Measurements from ENCODE around the gene TTC16. TPM values are rescaled to one million over a fixed set of nuclear protein-coding genes. Genes with fewer than 3 reads are reported as not detected.

TTC16 gene
- total RNA-seq, 1 experiment from 2014 or later = not detected

GRCh38 chr9:127698985-127699670 is 16.8 kb upstream of the TTC16 start:
- Mint-ChIP-seq H3K36me3 (no peaks in the 10 kb centered on the region), H3K4me1 (0 out of 2 replicates have a peak, but pooled peaks cover 3% of the 10 kb centered on the region), H3K27me3 (ENCODE audit: low read depth) (peaks cover 4% of the 10 kb centered on the region), H3K4me3 (peak overlapping the region; percentile 74), H3K27ac (peak overlapping the region; percentile 92), H3K9me3 (no peaks in the 10 kb centered on the region)
- ATAC-seq (peak; percentile 99), DNase-seq (ENCODE audit: low spot score) (peak; percentile 95)
- ChIA-PET POLR2A (no interaction called here), CTCF (interaction anchor here (1.0 to 3.4 kb wide), 2 partner anchors 9 to 36 kb away, joined by 3 to 11 read pairs; partner anchors contain the start of gene TOR2A)
- TF ChIP-seq USF2 (CRISPR knock-in tag; IDR thresholded peaks at IDR 0.05) (peak; percentile 59), MXD4 (CRISPR knock-in tag; IDR thresholded peaks at IDR 0.05; ENCODE audit: borderline replicate concordance) (no peak), FOXK1 (CRISPR knock-in tag; IDR thresholded peaks at IDR 0.05) (peak; percentile 69; the same call in 1 of the 2 replicates), ZNF317 (CRISPR knock-in tag; IDR thresholded peaks at IDR 0.05; ENCODE audit: borderline replicate concordance, low read depth) (no peak), GTF2I (CRISPR knock-in tag; conservative IDR thresholded peaks at IDR 0.05) (no peak), GRHL2 (CRISPR knock-in tag; IDR thresholded peaks at IDR 0.05; ENCODE audit: insufficient replicate concordance, severe bottlenecking) (no peak), ETV6 (CRISPR knock-in tag; IDR thresholded peaks at IDR 0.05) (no peak), SP1 (CRISPR knock-in tag; conservative IDR thresholded peaks at IDR 0.05) (peak; percentile 51; the same call in 1 of the 2 replicates), NR2C2 (CRISPR knock-in tag; IDR thresholded peaks at IDR 0.05) (0 out of 2 replicates have a peak, but pooled peaks have one; percentile 27), NFE2L1 (CRISPR knock-in tag; IDR thresholded peaks at IDR 0.05) (no peak), ZNF121 (CRISPR knock-in tag; IDR thresholded peaks at IDR 0.05) (no peak), TP53 (CRISPR knock-in tag; IDR thresholded peaks at IDR 0.05) (no peak), CREB1 (CRISPR knock-in tag; IDR thresholded peaks at IDR 0.05) (peak; percentile 81; the same call in 1 of the 2 replicates)
- TF ChIP-seq, protein P1, sequence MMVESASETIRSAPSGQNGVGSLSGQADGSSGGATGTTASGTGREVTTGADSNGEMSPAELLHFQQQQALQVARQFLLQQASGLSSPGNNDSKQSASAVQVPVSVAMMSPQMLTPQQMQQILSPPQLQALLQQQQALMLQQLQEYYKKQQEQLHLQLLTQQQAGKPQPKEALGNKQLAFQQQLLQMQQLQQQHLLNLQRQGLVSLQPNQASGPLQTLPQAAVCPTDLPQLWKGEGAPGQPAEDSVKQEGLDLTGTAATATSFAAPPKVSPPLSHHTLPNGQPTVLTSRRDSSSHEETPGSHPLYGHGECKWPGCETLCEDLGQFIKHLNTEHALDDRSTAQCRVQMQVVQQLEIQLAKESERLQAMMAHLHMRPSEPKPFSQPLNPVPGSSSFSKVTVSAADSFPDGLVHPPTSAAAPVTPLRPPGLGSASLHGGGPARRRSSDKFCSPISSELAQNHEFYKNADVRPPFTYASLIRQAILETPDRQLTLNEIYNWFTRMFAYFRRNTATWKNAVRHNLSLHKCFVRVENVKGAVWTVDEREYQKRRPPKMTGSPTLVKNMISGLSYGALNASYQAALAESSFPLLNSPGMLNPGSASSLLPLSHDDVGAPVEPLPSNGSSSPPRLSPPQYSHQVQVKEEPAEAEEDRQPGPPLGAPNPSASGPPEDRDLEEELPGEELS (CRISPR knock-in tag; IDR thresholded peaks at IDR 0.05) = peak; percentile 75; the same call in 1 of the 2 replicates
- TF ChIP-seq, protein P2, sequence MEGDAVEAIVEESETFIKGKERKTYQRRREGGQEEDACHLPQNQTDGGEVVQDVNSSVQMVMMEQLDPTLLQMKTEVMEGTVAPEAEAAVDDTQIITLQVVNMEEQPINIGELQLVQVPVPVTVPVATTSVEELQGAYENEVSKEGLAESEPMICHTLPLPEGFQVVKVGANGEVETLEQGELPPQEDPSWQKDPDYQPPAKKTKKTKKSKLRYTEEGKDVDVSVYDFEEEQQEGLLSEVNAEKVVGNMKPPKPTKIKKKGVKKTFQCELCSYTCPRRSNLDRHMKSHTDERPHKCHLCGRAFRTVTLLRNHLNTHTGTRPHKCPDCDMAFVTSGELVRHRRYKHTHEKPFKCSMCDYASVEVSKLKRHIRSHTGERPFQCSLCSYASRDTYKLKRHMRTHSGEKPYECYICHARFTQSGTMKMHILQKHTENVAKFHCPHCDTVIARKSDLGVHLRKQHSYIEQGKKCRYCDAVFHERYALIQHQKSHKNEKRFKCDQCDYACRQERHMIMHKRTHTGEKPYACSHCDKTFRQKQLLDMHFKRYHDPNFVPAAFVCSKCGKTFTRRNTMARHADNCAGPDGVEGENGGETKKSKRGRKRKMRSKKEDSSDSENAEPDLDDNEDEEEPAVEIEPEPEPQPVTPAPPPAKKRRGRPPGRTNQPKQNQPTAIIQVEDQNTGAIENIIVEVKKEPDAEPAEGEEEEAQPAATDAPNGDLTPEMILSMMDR (IDR thresholded peaks at IDR 0.05) = no peak
- TF ChIP-seq, protein P3, sequence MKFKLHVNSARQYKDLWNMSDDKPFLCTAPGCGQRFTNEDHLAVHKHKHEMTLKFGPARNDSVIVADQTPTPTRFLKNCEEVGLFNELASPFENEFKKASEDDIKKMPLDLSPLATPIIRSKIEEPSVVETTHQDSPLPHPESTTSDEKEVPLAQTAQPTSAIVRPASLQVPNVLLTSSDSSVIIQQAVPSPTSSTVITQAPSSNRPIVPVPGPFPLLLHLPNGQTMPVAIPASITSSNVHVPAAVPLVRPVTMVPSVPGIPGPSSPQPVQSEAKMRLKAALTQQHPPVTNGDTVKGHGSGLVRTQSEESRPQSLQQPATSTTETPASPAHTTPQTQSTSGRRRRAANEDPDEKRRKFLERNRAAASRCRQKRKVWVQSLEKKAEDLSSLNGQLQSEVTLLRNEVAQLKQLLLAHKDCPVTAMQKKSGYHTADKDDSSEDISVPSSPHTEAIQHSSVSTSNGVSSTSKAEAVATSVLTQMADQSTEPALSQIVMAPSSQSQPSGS (CRISPR knock-in tag; IDR thresholded peaks at IDR 0.05; ENCODE audit: borderline replicate concordance, low read depth) = no peak
- TF ChIP-seq, protein P4, sequence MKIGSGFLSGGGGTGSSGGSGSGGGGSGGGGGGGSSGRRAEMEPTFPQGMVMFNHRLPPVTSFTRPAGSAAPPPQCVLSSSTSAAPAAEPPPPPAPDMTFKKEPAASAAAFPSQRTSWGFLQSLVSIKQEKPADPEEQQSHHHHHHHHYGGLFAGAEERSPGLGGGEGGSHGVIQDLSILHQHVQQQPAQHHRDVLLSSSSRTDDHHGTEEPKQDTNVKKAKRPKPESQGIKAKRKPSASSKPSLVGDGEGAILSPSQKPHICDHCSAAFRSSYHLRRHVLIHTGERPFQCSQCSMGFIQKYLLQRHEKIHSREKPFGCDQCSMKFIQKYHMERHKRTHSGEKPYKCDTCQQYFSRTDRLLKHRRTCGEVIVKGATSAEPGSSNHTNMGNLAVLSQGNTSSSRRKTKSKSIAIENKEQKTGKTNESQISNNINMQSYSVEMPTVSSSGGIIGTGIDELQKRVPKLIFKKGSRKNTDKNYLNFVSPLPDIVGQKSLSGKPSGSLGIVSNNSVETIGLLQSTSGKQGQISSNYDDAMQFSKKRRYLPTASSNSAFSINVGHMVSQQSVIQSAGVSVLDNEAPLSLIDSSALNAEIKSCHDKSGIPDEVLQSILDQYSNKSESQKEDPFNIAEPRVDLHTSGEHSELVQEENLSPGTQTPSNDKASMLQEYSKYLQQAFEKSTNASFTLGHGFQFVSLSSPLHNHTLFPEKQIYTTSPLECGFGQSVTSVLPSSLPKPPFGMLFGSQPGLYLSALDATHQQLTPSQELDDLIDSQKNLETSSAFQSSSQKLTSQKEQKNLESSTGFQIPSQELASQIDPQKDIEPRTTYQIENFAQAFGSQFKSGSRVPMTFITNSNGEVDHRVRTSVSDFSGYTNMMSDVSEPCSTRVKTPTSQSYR (CRISPR knock-in tag; IDR thresholded peaks at IDR 0.05) = peak; percentile 70; the same call in 1 of the 2 replicates
- TF ChIP-seq, protein P5, sequence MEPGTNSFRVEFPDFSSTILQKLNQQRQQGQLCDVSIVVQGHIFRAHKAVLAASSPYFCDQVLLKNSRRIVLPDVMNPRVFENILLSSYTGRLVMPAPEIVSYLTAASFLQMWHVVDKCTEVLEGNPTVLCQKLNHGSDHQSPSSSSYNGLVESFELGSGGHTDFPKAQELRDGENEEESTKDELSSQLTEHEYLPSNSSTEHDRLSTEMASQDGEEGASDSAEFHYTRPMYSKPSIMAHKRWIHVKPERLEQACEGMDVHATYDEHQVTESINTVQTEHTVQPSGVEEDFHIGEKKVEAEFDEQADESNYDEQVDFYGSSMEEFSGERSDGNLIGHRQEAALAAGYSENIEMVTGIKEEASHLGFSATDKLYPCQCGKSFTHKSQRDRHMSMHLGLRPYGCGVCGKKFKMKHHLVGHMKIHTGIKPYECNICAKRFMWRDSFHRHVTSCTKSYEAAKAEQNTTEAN (CRISPR knock-in tag; IDR thresholded peaks at IDR 0.05) = no peak
- TF ChIP-seq, protein P6, sequence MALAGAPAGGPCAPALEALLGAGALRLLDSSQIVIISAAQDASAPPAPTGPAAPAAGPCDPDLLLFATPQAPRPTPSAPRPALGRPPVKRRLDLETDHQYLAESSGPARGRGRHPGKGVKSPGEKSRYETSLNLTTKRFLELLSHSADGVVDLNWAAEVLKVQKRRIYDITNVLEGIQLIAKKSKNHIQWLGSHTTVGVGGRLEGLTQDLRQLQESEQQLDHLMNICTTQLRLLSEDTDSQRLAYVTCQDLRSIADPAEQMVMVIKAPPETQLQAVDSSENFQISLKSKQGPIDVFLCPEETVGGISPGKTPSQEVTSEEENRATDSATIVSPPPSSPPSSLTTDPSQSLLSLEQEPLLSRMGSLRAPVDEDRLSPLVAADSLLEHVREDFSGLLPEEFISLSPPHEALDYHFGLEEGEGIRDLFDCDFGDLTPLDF (CRISPR knock-in tag; IDR thresholded peaks at IDR 0.05) = peak; percentile 87
- TF ChIP-seq, protein P7, sequence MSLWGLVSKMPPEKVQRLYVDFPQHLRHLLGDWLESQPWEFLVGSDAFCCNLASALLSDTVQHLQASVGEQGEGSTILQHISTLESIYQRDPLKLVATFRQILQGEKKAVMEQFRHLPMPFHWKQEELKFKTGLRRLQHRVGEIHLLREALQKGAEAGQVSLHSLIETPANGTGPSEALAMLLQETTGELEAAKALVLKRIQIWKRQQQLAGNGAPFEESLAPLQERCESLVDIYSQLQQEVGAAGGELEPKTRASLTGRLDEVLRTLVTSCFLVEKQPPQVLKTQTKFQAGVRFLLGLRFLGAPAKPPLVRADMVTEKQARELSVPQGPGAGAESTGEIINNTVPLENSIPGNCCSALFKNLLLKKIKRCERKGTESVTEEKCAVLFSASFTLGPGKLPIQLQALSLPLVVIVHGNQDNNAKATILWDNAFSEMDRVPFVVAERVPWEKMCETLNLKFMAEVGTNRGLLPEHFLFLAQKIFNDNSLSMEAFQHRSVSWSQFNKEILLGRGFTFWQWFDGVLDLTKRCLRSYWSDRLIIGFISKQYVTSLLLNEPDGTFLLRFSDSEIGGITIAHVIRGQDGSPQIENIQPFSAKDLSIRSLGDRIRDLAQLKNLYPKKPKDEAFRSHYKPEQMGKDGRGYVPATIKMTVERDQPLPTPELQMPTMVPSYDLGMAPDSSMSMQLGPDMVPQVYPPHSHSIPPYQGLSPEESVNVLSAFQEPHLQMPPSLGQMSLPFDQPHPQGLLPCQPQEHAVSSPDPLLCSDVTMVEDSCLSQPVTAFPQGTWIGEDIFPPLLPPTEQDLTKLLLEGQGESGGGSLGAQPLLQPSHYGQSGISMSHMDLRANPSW (CRISPR knock-in tag; conservative IDR thresholded peaks at IDR 0.05; ENCODE audit: low read depth) = no peak
- TF ChIP-seq, protein P8, sequence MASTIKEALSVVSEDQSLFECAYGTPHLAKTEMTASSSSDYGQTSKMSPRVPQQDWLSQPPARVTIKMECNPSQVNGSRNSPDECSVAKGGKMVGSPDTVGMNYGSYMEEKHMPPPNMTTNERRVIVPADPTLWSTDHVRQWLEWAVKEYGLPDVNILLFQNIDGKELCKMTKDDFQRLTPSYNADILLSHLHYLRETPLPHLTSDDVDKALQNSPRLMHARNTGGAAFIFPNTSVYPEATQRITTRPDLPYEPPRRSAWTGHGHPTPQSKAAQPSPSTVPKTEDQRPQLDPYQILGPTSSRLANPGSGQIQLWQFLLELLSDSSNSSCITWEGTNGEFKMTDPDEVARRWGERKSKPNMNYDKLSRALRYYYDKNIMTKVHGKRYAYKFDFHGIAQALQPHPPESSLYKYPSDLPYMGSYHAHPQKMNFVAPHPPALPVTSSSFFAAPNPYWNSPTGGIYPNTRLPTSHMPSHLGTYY (CRISPR knock-in tag; IDR thresholded peaks at IDR 0.05) = no peak
